Left hindlimb (tissue), 1 donor: ENCODE results near the gene KLHDC1.
"Not testable (repeated sequence)": the region's sequence is repeated elsewhere in the genome, so short reads cannot be mapped to it uniquely, and the experiment has no call there.

Experiments
- DNase-seq: peaks from one replicate; pipeline ENCODE4 v3.0.0-alpha.2; 2018

The KLHDC1 gene

GRCh38 chr14:49727171-49727570 lies 34.3 kb downstream of the KLHDC1 start:
- no peak for DNase-seq

DNA sequence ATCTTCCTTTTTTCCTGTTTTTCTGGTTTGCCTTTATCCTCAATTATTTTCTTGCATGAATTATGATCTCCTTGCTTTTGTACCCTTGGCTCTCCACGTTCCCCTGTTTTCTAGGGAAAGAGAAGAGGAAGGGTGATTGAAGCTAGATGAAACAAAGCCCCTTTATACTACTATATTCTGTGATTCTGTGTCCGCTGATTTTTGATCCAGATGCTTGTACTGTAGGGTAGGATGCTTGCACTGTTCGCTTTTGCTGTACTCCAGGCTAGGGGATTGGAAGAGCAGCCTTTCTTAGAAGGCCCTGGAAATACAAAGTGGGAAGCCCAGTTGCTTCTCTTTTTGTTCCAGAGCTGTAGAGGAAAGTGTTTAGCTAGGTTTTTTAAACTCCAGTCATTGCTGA lies 40.0 kb downstream of the KLHDC1 start:
- DNase-seq, result no peak

DNA sequence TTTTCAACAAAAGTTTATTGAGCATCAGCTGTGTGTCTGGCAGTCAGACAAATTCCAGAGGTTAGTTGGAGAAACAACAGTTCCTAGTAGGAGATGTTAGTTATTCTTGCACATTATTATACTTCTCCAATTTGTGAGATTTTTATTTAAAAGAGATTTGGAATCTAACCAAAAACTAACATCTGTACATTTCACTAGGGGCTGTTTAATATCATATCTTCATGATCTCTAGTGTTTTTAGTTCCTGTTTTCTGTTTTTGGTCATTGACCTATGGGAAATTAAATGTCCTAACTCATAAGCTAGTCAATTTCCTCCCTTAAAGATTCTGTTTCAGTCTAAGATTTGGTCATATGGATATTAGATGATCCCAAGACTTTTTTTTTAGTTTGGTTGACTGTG lies 40.9 kb downstream of the KLHDC1 start:
- no peak for DNase-seq

DNA sequence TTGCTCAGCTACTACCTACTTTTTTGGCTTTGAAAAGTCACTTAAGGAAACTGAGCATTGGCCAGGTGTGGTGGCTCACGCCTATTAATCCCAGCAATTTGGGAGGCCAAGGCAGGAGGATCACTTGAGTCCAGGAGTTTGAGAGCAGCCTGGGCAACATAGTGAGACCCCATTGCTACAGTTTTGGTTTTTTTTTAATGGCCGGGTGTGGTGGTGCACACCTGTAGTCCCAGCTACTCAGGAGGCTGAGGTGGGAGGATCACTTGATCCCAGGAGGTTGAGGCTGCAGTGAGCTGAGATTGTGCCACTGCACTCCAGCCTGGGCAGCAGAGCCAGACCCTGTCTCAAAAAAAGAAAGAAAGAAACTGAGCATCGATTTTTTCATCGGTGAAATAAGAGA lies 42.7 kb downstream of the KLHDC1 start:
- DNase-seq, result not testable (repeated sequence)

DNA sequence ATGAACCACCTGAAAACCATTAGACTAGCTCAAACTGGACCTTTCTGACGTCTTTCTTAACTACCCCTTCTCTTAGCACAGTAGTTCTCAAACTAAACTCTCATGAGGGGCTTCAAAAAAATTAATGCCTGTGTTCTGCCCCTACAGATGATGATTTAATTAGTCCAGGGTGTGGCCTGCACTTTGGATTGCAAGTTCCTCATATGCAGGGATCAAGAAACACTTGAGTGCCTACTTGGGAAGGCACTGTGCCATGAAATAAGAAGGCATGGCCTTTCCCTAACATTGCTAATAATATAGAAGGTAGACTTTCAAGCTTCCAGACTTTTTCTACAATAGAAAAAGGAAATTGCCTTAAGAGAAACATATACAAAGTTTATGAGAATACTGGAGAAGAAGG lies 52.3 kb downstream of the KLHDC1 start:
- DNase-seq, result no peak

DNA sequence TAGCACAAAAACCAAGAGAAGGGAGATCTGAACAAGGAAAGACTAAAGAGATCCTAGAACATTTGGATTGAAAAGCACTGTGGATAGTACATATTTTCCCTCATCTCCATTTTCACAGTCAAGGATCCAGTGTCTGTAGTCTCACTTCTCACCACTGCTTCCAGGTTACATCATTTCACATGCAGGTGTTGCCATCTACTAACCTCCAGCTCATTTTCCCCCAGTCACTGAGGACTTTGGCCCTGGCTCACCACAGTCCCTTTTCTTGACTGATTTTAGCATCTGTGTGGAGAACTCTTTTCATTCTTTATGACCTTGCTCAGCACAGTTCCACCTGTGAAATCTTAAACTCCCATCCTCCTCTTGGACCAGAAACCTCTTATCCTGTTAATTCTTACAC lies 53.6 kb downstream of the KLHDC1 start:
- not testable (repeated sequence) for DNase-seq

DNA sequence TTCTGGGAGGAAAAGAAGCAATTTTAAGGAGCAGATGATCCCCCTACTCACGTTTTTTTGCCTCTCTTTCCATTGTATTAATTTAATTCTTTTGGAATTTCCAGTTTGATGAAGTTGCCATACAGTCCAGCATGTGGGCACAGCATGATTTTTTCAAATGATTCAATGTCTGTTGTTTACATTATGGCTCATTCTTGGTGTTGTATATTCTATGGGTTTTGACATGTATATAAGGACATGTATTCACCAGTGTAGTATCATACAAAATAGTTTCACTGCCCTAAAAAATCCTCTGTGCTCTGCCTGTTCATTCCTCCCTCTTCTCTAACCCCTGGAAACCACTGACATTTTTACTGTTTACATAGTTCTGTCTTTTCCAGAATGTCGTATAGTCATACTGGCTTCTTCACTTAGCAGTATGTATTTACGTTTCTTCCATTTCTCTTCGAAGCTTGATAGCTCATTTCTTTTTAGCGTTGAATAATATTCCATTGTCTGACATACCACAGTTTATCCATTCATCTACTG lies 61.7 kb downstream of the KLHDC1 start:
- DNase-seq, result no peak

GRCh38 chr14:49755378-49755777 lies 62.5 kb downstream of the KLHDC1 start:
- DNase-seq, result no peak

DNA sequence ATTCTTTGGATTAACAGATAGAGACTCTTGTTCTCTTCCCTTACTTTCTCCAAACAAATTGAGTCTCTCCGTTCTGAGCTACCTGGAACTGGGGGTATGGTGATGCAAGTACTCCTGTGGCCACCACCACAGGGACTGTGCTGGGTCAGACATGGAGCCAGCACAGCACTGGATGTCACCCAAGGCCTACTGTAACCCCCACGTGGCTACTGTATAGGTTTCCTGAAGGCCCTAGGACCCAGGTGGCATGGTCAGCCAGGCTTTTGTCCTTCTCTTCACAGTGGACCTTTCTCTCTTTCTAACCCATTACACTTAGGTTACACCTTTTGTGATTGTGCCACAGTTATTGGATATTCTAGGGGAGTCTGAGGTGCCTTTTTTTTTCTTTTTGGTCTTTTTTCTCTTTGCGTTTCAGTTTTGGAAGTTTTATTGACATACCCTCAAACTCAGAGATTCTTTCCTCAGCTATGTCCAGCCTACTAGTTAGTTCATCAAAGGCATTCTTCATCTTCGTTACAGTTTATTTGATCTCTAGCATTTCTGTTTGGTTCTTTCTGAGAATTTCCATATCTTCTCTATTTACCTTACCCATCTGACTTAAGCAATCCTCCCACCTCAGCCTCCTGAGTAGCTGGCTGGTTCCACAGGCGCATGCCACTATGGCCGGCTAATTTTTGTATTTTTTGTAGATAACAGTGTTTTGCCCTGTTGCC lies 69.1 kb downstream of the KLHDC1 start:
- DNase-seq, result no peak

DNA sequence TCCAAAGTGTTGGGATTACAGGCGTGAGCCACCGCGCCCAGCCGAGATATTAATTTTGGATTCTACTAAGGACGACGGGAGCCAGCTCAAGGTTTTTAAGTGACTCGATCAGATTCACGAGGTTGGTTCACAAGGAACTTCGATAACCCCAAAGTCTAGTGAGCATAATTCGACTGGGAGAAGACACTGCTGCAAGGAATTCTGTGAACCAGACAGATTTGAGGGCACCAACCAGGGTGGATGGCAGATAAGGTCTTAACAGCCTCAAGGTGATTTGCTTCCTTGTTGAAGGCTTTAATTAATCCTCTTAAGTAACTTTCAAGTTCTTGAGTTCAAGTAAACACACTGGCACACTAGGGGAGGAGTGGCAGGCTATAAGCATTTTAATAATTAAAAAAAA lies 73.9 kb downstream of the KLHDC1 start:
- no peak for DNase-seq

- DNase-seq, result no peak
These were observed 74.3 kb downstream of the KLHDC1 start for GRCh38 chr14:49767270-49767570.

DNA sequence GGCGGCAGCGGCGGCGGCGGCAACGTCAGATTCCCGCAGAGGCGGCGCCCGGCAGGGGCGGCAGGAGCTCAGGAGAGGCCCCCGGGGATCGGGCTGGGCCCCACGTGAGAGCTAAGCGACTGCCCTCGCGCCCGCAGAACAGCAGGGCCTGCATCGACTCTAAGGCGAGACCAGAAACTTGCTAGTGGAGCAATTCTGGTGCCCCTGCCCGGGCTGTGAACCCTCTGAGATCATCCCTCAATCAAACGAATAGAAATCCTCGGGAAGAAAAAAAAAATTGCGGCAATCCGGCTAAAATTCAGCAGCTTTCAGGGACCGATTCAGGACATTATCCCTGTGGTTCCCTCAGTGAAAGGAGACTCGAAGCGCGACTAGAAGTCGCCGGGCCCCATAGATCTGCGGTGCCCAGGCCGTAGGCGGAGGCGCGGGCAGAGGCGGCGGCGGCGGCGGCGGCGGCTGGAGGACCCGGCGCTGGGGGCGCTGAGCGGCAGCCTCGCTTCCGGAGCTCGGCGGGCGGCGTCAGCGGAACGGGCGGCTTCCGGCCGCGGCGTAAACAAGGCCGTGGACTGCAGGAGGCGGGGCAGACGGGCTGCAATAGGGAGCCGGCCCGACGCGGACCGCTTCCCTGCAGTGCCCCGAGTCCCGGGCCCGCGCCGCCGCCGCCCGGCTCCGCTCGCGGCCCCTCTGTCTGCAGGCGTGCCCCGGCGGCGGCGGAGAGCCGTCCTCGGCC lies 74.8 kb downstream of the KLHDC1 start, which contains the start of gene KLHDC2:
Gene KLHDC2 (plus strand): TSS at position 583 of the 730 bp plus-strand sequence. CDS start 316 bp downstream, outside the sequence.
- peak; percentile 93 for DNase-seq

- DNase-seq, result peak; percentile 66
These were observed 75.6 kb downstream of the KLHDC1 start for GRCh38 chr14:49768301-49769121.

GRCh38 chr14:49769171-49769570 lies 76.3 kb downstream of the KLHDC1 start:
- DNase-seq, result peak; percentile 44

- no peak for DNase-seq
These were observed 76.8 kb downstream of the KLHDC1 start for GRCh38 chr14:49769581-49770211.

DNA sequence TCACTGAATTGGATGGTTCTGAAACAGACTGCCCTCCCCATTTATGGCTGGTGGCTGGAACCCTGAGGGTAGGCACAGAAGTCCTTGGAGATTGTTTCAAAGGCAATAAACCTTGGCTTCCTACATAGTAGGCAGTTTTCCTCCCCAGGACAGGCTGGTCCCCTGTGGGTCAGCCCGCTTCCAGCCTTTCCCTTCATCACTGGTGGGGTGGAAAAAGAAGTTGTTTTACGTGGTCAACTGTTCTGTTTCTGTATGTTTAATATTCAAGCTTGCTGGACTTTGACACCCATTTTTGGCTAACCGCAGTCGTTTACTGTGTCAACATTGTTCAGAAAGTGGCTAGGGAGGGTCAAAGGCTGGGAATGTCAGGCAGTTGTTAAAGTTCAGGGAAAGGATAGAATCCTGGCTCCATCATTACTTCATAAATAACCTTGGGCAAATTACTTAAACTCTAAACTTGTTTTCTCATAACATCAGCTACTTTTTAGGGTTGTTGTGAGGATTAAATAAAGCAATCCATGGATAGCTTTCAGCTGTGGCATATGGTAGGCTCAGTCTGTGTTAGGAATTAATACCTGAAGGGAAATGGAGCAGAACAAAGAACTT lies 77.4 kb downstream of the KLHDC1 start:
- DNase-seq, result no peak

- DNase-seq, result not testable (repeated sequence)
These were observed 78.8 kb downstream of the KLHDC1 start for GRCh38 chr14:49771691-49772090.

DNA sequence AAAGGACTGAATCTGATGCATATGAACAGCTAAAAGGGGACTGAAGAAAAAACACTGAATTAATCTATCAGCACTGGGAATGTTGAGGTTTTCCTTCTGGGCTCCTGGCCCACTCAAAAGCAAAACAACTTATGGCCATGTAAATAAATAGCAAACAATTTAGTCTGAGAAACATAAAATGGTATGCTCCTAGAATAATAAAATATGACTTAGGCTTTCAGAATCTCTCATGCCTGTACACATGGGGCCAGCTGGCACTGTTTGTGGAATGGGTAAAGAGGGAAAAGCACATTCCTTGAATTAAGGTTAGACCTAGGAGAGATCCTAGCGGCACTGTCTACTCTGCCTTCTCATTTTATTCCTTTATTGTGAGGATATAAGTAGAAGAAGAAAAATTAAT lies 81.2 kb downstream of the KLHDC1 start:
- DNase-seq, result no peak

GRCh38 chr14:49778421-49778820 lies 85.5 kb downstream of the KLHDC1 start:
- no peak for DNase-seq

DNA sequence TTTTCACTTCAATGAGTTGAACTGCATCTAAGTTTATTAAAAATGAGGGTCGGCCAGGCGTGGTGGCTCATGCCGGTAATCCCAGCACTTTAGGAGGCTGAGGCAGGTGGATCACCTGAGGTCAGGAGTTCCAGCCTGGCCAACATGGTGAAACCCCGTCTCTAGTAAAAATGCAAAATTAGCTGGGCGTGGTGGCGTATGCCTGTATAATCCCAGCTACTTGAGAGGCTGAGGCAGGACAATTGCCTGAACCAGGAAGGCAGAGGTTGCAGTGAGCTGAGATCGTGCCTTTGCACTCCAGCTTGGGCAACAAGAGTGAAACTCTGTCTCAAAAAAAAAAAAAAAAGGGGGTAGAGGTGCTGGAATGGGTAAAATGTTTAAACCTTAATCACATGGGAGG lies 88.1 kb downstream of the KLHDC1 start:
- DNase-seq, result not testable (repeated sequence)

DNA sequence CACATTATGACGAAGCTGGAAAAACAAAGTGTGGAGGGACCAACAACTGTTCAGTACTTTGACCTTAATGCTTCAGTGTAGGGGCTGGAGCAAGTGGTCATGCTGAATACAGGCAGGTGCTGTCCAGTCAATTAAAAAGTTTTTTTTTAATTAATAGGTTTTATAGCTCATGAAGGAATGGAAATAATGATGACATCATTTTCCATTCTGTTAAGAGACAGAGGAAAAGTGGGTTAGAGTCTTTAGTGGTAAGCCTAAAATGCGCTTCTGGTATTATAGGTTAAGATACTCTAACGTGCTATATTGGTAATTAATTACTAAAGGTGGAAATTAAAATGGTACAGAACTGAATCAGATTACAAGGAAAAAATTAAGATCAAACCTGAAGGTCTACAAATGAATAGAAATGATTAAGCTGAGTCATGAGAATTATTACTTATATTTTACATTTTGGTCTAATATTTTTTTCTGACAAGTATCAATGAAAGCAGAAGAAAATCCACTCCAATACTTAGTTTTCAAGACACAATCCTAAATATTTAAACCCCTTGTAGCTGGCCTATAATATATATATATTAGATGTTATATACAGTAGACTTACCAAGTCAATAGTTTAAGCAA lies 90.6 kb downstream of the KLHDC1 start:
- DNase-seq, result no peak

DNA sequence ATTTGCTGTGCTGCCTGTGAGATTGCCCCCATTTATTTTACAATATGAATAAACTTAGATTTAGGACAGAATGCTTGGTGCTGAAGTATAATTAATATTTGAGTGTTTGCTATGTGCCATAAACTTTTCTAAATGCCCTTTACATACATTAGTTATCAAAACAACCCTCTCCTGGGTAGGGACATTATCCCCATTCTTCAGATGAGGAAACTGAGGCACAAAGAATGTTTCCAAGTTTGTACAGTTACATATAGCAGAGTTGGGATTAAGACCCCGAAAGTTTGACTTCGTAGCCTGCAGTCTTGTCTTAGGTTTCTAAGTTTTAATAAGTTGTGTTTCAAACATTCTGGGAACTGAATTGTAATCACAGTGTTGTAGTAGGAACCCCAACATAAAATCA lies 93.4 kb downstream of the KLHDC1 start:
- no peak for DNase-seq
